ENCODE results near the gene BFSP1.

The BFSP1 gene

DNA sequence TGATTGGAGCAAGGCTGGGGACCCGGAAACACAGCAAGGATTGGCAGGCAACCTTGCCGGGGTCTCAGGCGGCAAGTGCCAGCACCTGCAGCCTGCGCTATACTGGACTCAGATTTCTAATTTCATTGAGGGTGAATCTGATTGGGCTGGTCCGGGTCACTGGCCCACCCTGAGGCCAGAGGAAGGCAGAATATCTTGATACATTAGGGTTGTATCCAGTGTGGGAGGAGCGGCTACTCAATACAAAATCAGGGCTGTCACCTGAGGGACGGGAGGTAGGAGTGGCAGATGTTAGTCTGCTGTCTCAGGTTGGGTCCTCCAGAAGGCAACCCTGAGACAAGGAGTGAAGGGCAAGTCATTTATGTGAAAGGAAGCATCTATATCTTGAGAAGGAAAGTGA, 40.7 kb downstream of the BFSP1 start:
- TF ChIP-seq, protein P1, sequence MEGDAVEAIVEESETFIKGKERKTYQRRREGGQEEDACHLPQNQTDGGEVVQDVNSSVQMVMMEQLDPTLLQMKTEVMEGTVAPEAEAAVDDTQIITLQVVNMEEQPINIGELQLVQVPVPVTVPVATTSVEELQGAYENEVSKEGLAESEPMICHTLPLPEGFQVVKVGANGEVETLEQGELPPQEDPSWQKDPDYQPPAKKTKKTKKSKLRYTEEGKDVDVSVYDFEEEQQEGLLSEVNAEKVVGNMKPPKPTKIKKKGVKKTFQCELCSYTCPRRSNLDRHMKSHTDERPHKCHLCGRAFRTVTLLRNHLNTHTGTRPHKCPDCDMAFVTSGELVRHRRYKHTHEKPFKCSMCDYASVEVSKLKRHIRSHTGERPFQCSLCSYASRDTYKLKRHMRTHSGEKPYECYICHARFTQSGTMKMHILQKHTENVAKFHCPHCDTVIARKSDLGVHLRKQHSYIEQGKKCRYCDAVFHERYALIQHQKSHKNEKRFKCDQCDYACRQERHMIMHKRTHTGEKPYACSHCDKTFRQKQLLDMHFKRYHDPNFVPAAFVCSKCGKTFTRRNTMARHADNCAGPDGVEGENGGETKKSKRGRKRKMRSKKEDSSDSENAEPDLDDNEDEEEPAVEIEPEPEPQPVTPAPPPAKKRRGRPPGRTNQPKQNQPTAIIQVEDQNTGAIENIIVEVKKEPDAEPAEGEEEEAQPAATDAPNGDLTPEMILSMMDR (IDR thresholded peaks at IDR 0.05; ENCODE audit: insufficient read depth, missing control alignments), result no peak
- FAIRE-seq (no peak), DNase-seq (ENCODE audit: insufficient read length, low spot score) (no peak)

DNA sequence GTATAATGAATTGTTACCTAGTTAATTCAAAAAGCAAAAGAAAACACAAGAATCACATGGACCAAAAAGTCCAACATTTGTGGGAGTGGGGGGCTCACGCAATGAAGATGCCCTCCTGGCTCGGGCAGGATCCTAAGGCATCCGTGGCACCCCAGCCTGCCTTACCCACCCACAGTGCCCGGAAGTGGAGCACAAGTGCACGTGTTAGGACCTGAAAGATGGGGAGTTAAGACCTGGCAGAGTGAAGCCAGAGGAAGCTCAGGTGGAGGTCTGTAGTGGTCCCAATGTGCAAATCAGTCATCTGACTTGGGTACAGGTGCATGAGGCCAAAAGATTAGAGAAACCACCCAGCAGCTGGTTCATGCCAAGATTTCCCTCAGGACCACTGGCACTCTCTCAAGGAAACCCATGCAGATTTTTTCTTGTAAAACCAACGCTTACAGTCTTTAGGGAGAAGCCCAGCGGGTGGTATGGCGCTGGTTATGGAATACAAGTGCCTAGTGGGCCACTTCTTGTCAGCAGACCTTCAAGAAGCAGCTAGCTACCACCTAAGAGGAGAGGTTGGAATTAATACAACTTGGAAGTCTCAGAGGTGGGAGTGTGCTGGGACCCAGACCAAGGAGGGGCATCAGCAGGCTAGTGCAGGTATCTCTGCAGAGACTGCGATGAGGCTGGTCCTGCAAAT, 42.1 kb downstream of the BFSP1 start:
- TF ChIP-seq, protein P1 (IDR thresholded peaks at IDR 0.05; ENCODE audit: insufficient read depth, missing control alignments), result no peak
- FAIRE-seq (no peak), DNase-seq (ENCODE audit: insufficient read length, low spot score) (no peak)

DNA sequence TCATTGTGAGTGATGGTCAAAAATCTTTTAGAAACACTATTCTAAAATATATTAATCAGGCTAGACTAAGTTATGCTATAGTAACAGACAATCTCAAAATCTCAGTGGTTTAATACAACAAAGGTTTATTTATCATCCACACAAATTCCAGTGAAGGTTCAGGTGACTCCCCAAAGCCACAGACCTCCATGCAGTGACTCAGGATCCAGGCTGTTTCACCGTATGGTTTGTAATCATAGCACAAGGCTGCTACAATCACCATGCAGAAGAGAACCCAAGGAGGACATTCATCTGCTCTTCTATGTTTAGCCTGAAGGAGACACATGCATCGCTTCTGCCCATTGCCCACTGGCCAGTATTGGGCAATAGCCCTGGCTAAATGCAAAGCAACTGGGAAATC, 46.2 kb downstream of the BFSP1 start:
- TF ChIP-seq, protein P1 (IDR thresholded peaks at IDR 0.05; ENCODE audit: insufficient read depth, missing control alignments), result no peak
- DNase-seq (ENCODE audit: insufficient read length, low spot score) (no peak), FAIRE-seq (no peak)

DNA sequence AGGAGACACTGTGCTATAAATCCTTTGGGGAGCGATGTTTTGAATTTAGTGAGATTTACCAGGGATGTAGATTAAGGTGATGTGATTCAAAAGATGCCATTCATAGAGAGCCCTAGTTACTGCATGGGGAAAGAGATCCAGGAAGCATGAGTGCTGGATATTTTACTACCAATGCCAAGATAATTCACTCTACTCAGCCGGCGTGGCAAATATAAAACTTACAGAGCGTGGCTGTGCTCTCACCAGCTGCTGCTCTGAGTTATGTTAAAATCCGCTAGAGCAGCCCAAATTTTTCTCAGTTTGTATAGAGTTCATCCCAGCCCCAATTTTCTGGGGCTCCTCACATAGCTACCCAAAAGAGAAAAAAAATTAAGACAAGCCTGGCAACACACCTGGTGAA, 48.6 kb downstream of the BFSP1 start:
- DNase-seq (ENCODE audit: insufficient read length, low spot score), result no peak
- no peak for FAIRE-seq
- TF ChIP-seq, protein P1 (IDR thresholded peaks at IDR 0.05; ENCODE audit: insufficient read depth, missing control alignments), result no peak

DNA sequence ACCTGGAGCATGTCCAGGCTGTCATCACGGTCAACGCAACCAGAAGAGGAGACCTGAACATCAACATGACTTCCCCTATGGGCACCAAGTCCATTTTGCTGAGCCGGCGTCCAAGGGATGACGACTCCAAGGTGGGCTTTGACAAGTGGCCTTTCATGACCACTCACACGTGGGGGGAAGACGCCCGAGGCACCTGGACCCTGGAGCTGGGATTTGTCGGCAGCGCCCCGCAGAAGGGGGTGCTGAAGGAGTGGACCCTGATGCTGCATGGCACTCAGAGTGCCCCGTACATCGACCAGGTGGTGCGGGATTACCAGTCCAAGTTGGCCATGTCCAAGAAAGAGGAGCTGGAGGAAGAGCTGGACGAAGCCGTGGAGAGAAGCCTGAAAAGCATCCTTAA, 49.5 kb downstream of the BFSP1 start:
- TF ChIP-seq, protein P1 (IDR thresholded peaks at IDR 0.05; ENCODE audit: insufficient read depth, missing control alignments), result no peak
- DNase-seq (ENCODE audit: insufficient read length, low spot score), result no peak
- no peak for FAIRE-seq

DNA sequence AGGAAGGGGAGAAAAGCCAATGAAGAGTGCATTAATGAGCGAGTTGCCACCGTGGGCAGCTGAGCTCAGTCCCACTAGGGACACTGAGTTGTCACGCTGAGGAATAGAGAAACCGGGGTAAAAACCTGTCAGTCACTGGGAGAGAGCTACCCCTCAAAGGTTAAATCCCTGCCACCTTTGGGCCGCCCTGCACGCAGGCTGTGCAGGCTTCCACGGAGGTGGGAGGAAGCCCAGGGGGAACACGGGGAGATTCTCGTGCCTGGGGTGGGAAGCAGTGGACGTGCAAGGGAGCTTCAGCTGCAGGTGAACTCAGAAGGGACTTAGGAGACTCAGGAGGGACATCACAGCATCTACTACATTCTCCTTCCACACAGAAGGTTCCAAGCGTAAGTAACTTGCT, 50.5 kb downstream of the BFSP1 start:
- TF ChIP-seq, protein P1 (IDR thresholded peaks at IDR 0.05; ENCODE audit: insufficient read depth, missing control alignments), result no peak
- DNase-seq (ENCODE audit: insufficient read length, low spot score) (no peak), FAIRE-seq (no peak)

DNA sequence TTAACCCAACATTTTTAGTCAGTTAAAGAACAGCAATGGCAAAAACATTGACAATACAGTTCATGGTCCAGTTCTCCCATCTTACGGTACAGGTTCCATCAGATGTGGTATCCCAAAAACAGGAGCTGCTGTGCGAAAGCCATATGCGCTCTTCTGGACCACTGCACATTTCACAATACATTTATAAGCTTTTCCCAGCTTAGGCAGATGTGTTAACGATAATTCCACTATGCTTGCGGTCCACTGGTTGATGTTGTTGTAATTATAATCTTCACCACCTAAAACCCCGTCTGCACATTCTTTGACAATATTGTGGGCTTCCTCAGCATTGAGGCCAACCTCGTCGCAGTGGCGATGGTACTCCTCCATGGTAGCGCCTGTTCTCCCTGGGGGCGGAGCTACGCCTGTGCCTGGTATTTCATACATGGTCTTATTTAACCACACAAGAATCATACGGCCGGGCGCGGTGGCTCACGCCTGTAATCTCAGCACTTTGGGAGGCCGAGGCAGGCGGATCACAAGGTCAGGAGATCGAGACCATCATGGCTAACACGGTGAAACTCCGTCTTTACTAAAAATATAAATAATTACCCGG, 52.0 kb downstream of the BFSP1 start:
- DNase-seq (ENCODE audit: insufficient read length, low spot score) (no peak), FAIRE-seq (no peak)
- TF ChIP-seq, protein P1 (IDR thresholded peaks at IDR 0.05; ENCODE audit: insufficient read depth, missing control alignments), result no peak
